Esophagus squamous epithelium (tissue), 4 donors: ENCODE data around the gene PLCB2.

Experiments used
- POLR2A ChIP-seq, 4 donors: fragments of 450-650 bp; IDR thresholded peaks; one replicate each; pipeline ENCODE4 v1.6.1; 2017; ENCODE audit warnings: antibody characterized with exemption in 4 of 4, mild to moderate bottlenecking in 4 of 4, moderate library complexity in 3 of 4
- TF ChIP-seq, protein P1 (sequence below), 6 experiments: fragments of 450-650 bp in 4 of 6; fragments of 200-600 bp in 2 of 6; sonication (generic) in 2 of 6; IDR thresholded peaks; one replicate each; pipeline ENCODE4 v1.5.1; 2016 to 2019; ENCODE audit warnings: antibody characterized with exemption in 6 of 6, mild to moderate bottlenecking in 4 of 6, moderate library complexity in 4 of 6

GRCh38 chr15:40293006-40293405, 14.7 kb downstream of the PLCB2 start:
- no peak for TF ChIP-seq POLR2A (IDR thresholded peaks at IDR 0.05)
- TF ChIP-seq, protein P1, sequence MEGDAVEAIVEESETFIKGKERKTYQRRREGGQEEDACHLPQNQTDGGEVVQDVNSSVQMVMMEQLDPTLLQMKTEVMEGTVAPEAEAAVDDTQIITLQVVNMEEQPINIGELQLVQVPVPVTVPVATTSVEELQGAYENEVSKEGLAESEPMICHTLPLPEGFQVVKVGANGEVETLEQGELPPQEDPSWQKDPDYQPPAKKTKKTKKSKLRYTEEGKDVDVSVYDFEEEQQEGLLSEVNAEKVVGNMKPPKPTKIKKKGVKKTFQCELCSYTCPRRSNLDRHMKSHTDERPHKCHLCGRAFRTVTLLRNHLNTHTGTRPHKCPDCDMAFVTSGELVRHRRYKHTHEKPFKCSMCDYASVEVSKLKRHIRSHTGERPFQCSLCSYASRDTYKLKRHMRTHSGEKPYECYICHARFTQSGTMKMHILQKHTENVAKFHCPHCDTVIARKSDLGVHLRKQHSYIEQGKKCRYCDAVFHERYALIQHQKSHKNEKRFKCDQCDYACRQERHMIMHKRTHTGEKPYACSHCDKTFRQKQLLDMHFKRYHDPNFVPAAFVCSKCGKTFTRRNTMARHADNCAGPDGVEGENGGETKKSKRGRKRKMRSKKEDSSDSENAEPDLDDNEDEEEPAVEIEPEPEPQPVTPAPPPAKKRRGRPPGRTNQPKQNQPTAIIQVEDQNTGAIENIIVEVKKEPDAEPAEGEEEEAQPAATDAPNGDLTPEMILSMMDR (IDR thresholded peaks at IDR 0.05) = no peak
